Measurements from ENCODE around the gene CCDC183.

Gene CCDC183

DNA sequence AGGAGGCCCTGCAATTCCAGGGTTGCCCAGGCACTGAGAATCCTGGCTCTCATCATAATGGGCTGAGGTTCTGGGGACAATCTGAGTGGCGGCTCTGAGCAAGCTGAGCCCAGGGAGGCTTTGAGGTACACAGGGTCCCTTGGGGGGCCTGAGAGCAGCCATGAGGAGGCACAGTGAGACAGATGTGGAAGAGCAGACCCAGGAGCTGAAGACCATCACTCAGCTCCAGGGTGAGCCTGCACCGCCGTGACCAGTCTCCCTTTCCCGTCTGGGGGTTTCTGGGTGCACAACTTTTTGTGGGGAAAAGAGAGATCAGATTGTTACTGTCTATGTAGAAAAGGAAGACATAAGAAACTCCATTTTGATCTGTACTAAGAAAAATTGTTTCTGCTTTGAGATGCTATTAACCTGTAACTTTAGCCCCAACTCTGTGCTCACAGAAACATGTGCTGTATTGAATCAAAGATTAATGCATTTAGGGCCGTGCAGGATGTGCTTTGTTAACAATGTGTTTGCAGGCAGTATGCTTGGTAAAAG lies at the start of gene CCDC183:
CCDC183 (plus strand) TSS at position 101 of the 537 bp plus-strand sequence; CDS start at position 161, 60 bp downstream.
- DNase-seq (ENCODE audit: low read depth in 2 of 2), result no peak
- H3K4me3 ChIP-seq (replicated peaks in 1 of 2; ENCODE audit: low read depth in 2 of 2, low read length in 2 of 2), result no peak within 1 kb of the TSS
- TF ChIP-seq, protein P1, sequence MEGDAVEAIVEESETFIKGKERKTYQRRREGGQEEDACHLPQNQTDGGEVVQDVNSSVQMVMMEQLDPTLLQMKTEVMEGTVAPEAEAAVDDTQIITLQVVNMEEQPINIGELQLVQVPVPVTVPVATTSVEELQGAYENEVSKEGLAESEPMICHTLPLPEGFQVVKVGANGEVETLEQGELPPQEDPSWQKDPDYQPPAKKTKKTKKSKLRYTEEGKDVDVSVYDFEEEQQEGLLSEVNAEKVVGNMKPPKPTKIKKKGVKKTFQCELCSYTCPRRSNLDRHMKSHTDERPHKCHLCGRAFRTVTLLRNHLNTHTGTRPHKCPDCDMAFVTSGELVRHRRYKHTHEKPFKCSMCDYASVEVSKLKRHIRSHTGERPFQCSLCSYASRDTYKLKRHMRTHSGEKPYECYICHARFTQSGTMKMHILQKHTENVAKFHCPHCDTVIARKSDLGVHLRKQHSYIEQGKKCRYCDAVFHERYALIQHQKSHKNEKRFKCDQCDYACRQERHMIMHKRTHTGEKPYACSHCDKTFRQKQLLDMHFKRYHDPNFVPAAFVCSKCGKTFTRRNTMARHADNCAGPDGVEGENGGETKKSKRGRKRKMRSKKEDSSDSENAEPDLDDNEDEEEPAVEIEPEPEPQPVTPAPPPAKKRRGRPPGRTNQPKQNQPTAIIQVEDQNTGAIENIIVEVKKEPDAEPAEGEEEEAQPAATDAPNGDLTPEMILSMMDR (IDR thresholded peaks at IDR 0.05; ENCODE audit: low read depth, low read length), result no peak

DNA sequence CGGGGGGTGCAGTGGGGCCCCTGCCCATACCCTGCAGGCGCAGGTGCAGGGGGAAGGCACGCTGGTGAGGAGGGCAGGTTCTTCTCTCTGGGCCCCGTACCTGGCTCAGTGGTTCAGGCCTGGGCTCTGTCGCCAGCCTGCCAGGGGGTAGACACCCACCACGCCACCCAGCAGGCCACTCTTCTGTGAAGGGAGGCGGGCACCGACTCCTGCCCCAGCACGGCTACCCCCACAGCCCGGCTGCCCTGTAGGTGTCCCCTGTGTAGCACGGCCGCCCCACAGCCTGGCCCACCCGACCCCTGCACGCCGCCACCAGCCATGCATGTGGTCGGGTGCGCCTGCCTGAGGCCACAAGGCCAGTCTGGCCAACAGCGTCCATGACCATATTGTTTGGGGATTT lies 49.5 kb upstream of the CCDC183 start:
- TF ChIP-seq, protein P1 (IDR thresholded peaks at IDR 0.05; ENCODE audit: low read depth, low read length), result no peak
- DNase-seq (ENCODE audit: low read depth in 2 of 2), result no peak
- no peak overlapping the region for H3K4me3 ChIP-seq (replicated peaks in 1 of 2; ENCODE audit: low read depth in 2 of 2, low read length in 2 of 2)

DNA sequence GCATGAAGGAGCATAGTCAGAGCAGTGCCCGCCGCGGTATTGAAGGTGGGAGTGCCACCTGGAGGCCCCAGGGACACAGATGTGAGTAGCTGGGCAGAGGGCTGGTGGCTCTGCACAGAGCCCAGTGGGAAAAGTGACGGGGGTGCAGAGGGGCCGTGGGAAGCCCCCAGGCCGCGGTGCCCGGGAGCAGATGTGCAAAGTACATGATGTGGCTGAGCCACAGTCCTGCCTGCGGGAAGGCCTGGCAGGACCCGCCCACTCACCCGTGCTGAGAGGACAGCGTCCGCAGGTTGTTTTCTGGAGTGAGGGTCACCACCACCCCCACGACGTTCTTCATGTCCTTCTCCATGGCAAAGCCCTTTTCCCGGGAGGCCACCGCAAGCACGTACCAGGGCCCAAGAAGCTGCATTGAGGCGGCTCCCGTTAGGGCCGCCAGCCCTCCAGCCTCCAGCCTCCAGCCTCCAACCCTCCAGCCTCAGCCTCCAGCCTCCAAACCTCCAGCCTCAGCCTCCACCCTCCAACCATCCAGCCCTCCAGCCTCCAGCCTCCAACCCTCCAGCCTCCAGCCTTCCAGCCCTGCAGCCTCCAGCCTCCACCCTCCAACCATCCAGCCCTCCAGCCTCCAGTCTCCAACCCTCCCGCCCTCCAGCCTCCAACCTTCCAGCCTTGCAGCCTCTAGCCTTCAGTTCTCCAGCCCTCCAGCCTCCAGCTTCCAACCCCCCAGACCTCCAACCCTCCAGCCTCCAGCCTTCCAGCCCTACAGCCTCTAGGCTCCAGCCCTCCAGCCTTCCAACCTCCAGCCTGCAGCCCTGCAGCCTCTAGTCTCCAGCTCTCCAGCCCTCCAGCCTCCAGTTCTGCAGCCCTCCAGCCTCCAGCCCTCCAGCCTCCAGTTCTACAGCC lies 48.7 kb upstream of the CCDC183 start:
- TF ChIP-seq, protein P1 (IDR thresholded peaks at IDR 0.05; ENCODE audit: low read depth, low read length), result no peak
- no peak for DNase-seq (ENCODE audit: low read depth in 2 of 2)
- H3K4me3 ChIP-seq (replicated peaks in 1 of 2; ENCODE audit: low read depth in 2 of 2, low read length in 2 of 2), result no peak overlapping the region

DNA sequence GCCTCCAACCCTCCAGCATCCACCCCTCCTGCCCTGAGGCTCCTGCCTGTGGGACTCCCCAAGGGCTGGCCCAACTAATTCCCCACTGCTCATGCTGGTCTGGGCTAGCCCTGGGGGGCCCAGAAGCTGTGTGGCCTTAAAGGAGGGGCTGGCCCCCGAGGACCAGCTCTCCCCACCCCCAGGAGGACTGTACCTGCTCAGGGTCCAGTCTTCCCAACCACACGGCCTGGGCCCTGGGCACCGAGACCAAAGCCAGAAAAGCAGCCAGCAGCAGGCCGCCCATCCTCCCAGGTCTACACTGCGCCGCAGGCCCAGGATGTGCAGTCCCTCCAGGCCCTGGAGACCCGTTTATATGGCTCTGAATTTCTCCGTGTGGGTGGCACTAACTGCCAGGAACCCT lies 47.9 kb upstream of the CCDC183 start, which contains the start of gene LCN6:
LCN6 (minus strand) TSS at position 325 of the 400 bp plus-strand sequence; CDS start at position 283, 42 bp downstream.
- TF ChIP-seq, protein P1 (IDR thresholded peaks at IDR 0.05; ENCODE audit: low read depth, low read length), result no peak
- H3K4me3 ChIP-seq (replicated peaks in 1 of 2; ENCODE audit: low read depth in 2 of 2, low read length in 2 of 2), result no peak within 1 kb of the TSS
- DNase-seq (ENCODE audit: low read depth in 2 of 2), result no peak

DNA sequence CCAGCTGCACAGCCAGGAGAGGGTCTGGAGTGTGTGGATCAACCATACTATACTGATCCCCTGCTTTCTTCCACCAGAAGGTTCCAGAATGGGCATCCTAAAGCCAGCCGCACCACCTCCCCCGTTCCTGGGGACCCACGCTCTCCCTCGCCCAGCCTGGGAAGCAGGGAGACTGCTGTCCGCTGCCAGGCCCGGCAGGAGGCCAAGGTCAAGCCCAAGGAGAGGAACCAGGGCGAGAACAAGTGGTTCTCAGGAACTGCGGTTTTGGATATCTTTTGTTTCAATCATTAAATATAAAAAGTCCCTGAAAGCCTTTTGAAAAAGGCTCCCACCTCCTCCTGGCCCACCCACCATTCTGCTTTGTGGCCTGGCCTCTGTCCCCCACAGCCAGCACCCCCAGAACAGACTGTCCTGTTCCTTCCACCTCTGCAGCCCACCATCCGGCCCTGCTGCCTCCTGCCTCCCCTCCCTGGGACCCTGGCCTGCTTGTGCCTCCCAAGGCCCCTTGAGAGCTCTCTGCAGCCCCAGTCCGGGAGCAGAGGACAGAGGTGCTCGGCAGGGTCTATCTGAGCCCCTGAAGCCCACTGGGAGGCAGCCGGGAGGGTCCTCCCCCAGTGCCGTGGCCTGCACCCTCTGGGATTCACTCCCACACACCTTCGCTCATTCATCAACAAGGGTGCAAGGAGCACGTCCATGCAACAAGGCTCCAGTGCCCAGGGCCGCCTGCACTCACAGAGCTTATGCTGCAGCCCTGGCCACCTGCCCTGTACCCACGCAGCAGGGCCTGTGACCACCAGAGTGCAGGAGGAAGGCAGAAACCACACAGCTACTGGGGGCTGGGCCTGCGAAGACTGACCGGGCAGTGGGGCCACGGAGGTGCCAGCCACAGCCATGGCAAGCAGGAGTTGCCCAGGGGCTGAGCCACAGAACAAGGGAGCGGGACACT lies 47.2 kb upstream of the CCDC183 start:
- DNase-seq (ENCODE audit: low read depth in 2 of 2), result no peak
- TF ChIP-seq, protein P1 (IDR thresholded peaks at IDR 0.05; ENCODE audit: low read depth, low read length), result no peak
- no peak overlapping the region for H3K4me3 ChIP-seq (replicated peaks in 1 of 2; ENCODE audit: low read depth in 2 of 2, low read length in 2 of 2)

GRCh38 chr9:136750526-136750925 lies 45.6 kb upstream of the CCDC183 start:
- TF ChIP-seq, protein P1 (IDR thresholded peaks at IDR 0.05; ENCODE audit: low read depth, low read length), result no peak
- no peak overlapping the region for H3K4me3 ChIP-seq (replicated peaks in 1 of 2; ENCODE audit: low read depth in 2 of 2, low read length in 2 of 2)
- peak in 1 of 2 donors; percentile 33 for DNase-seq (ENCODE audit: low read depth in 2 of 2)
